ENCODE data around the gene NKX2-1.

DNA sequence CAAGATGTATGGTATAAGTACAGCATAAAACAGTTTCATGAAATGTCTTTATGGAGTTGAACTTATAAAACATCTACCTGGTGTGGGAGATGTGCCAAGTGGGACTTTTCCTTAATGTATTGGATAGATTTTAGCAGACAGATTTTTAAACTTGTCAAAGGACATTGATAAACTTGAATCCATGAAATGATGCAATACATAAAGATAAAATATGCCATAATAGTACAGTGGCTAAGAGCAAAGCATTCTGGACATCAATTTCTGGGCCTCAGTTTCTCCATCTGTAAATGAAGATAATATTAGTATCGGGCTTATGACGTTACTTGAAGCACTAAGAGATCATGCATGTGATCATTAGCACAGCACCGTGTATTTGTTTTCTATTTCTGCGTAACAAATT lies 45.4 kb downstream of the NKX2-1 start:
- TF ChIP-seq, protein P1, sequence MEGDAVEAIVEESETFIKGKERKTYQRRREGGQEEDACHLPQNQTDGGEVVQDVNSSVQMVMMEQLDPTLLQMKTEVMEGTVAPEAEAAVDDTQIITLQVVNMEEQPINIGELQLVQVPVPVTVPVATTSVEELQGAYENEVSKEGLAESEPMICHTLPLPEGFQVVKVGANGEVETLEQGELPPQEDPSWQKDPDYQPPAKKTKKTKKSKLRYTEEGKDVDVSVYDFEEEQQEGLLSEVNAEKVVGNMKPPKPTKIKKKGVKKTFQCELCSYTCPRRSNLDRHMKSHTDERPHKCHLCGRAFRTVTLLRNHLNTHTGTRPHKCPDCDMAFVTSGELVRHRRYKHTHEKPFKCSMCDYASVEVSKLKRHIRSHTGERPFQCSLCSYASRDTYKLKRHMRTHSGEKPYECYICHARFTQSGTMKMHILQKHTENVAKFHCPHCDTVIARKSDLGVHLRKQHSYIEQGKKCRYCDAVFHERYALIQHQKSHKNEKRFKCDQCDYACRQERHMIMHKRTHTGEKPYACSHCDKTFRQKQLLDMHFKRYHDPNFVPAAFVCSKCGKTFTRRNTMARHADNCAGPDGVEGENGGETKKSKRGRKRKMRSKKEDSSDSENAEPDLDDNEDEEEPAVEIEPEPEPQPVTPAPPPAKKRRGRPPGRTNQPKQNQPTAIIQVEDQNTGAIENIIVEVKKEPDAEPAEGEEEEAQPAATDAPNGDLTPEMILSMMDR (conservative IDR thresholded peaks at IDR 0.05; ENCODE audit: low read depth, low read length) = no peak
- TF ChIP-seq EZH2phosphoT487 (IDR thresholded peaks at IDR 0.05; ENCODE audit: borderline replicate concordance, low read length) = no peak

Measured in PC-3 (cell line).